ENCODE measurements around the gene TMEM225B.
"Not testable (repeated sequence)": the region's sequence is repeated elsewhere in the genome, so short reads cannot be mapped to it uniquely, and the experiment has no call there.

Gene TMEM225B

GRCh38 chr7:99579281-99579955 is 18.6 kb upstream of the TMEM225B start:
- DNase-seq (ENCODE audit: extremely low read depth in 1 of 2, low read depth in 1 of 2), result no peak

GRCh38 chr7:99579956-99580777 is 17.9 kb upstream of the TMEM225B start:
- DNase-seq (ENCODE audit: extremely low read depth in 1 of 2, low read depth in 1 of 2), result peak; percentile 27 to 47

GRCh38 chr7:99580778-99581332 is 17.2 kb upstream of the TMEM225B start:
- DNase-seq (ENCODE audit: extremely low read depth in 1 of 2, low read depth in 1 of 2), result not testable (repeated sequence)

- no peak for DNase-seq (ENCODE audit: extremely low read depth in 1 of 2, low read depth in 1 of 2)
Measured at GRCh38 chr7:99588868-99589267, 9.2 kb upstream of the TMEM225B start.

- DNase-seq (ENCODE audit: extremely low read depth in 1 of 2, low read depth in 1 of 2), result no peak
Measured at GRCh38 chr7:99594948-99595745, 2.9 kb upstream of the TMEM225B start.

- no peak for DNase-seq (ENCODE audit: extremely low read depth in 1 of 2, low read depth in 1 of 2)
Measured at GRCh38 chr7:99596408-99596955, 1.6 kb upstream of the TMEM225B start.

- DNase-seq (ENCODE audit: extremely low read depth in 1 of 2, low read depth in 1 of 2), result no peak
Measured at GRCh38 chr7:99599836-99600235, 1.8 kb downstream of the TMEM225B start.

GRCh38 chr7:99601656-99602310 is 3.7 kb downstream of the TMEM225B start:
- DNase-seq (ENCODE audit: extremely low read depth in 1 of 2, low read depth in 1 of 2), result no peak

GRCh38 chr7:99605527-99605926 is 7.5 kb downstream of the TMEM225B start:
- no peak for DNase-seq (ENCODE audit: extremely low read depth in 1 of 2, low read depth in 1 of 2)

GRCh38 chr7:99606531-99606930 is 8.5 kb downstream of the TMEM225B start:
- DNase-seq (ENCODE audit: extremely low read depth in 1 of 2, low read depth in 1 of 2), result no peak

- DNase-seq (ENCODE audit: extremely low read depth in 1 of 2, low read depth in 1 of 2), result no peak
Measured at GRCh38 chr7:99607548-99607947, 9.5 kb downstream of the TMEM225B start.

GRCh38 chr7:99614495-99614894 is 16.4 kb downstream of the TMEM225B start:
- DNase-seq (ENCODE audit: extremely low read depth in 1 of 2, low read depth in 1 of 2), result no peak

GRCh38 chr7:99615989-99616358 is 17.9 kb downstream of the TMEM225B start:
- DNase-seq (ENCODE audit: extremely low read depth in 1 of 2, low read depth in 1 of 2), result no peak

- DNase-seq (ENCODE audit: extremely low read depth in 1 of 2, low read depth in 1 of 2), result peak; percentile 65 to 74
Measured at GRCh38 chr7:99616359-99617191, 18.5 kb downstream of the TMEM225B start, which contains the start of gene ZSCAN25. TSS of gene ZSCAN25 (plus strand) at chr7:99616946. CDS start at chr7:99619607, 2,661 bp downstream.

GRCh38 chr7:99617192-99617781 is 19.2 kb downstream of the TMEM225B start:
- no peak for DNase-seq (ENCODE audit: extremely low read depth in 1 of 2, low read depth in 1 of 2)

- DNase-seq (ENCODE audit: extremely low read depth in 1 of 2, low read depth in 1 of 2), result no peak
Measured at GRCh38 chr7:99618726-99619125, 20.7 kb downstream of the TMEM225B start.

GRCh38 chr7:99619571-99620130 is 21.6 kb downstream of the TMEM225B start:
- no peak for DNase-seq (ENCODE audit: extremely low read depth in 1 of 2, low read depth in 1 of 2)

- no peak for DNase-seq (ENCODE audit: extremely low read depth in 1 of 2, low read depth in 1 of 2)
Measured at GRCh38 chr7:99621271-99621670, 23.2 kb downstream of the TMEM225B start.

GRCh38 chr7:99622596-99622995 is 24.5 kb downstream of the TMEM225B start:
- DNase-seq (ENCODE audit: extremely low read depth in 1 of 2, low read depth in 1 of 2), result no peak

Measured in activated CD8-positive, alpha-beta memory T cell treated with anti-CD3 and anti-CD28 coated beads for 1 hour (primary cell).